GM18505 (cell line): ENCODE data around the gene PDZD4.

ENCODE experiments used
- ATAC-seq: cut with Tn5 transposase; IDR thresholded peaks from one replicate; pipeline ENCODE4 v1.9.1; 2021; ENCODE audit not compliant: unreplicated experiment
- POLR2A ChIP-seq: IDR thresholded peaks from 4 replicates; pipeline ENCODE4 v1.6.1; 2011; ENCODE audit warnings: borderline replicate concordance; ENCODE audit not compliant: insufficient read depth, insufficient read length; ENCODE audit errors: extremely low read depth

PDZD4 gene

GRCh38 chrX:153800746-153801145 is 29.6 kb downstream of the PDZD4 start:
- TF ChIP-seq POLR2A, result no peak
- no peak for ATAC-seq

GRCh38 chrX:153800177-153800722 is 30.1 kb downstream of the PDZD4 start:
- TF ChIP-seq POLR2A, result no peak

GRCh38 chrX:153799326-153799725 is 31.0 kb downstream of the PDZD4 start:
- TF ChIP-seq POLR2A, result no peak
- ATAC-seq, result no peak

More at GRCh38 chrX:153800177-153800722, 30.1 kb downstream of the PDZD4 start:
- no peak for ATAC-seq

GRCh38 chrX:153797415-153798015 is 32.8 kb downstream of the PDZD4 start:
- TF ChIP-seq POLR2A, result no peak
- ATAC-seq, result no peak

- peak; percentile 1 for ATAC-seq
- TF ChIP-seq POLR2A, result no peak
Observed at GRCh38 chrX:153794897-153795816, 35.2 kb downstream of the PDZD4 start.

GRCh38 chrX:153794018-153794896 is 36.1 kb downstream of the PDZD4 start, which contains the start of the genes IDH3G and SSR4:
TSS of gene IDH3G (minus strand) at chrX:153794375. CDS start at chrX:153794326, 49 bp downstream.
TSS of gene SSR4 (plus strand) at chrX:153794668. CDS start at chrX:153794688, 20 bp downstream.
- peak; percentile 75 for TF ChIP-seq POLR2A
- ATAC-seq, result peak; percentile 80

- no peak for TF ChIP-seq POLR2A
- no peak for ATAC-seq
Observed at GRCh38 chrX:153793291-153793690, 37.1 kb downstream of the PDZD4 start.

GRCh38 chrX:153792368-153792767 is 38.0 kb downstream of the PDZD4 start:
- no peak for ATAC-seq
- TF ChIP-seq POLR2A, result no peak

GRCh38 chrX:153791104-153791852 is 39.1 kb downstream of the PDZD4 start:
- no peak for TF ChIP-seq POLR2A
- ATAC-seq, result no peak

GRCh38 chrX:153789654-153790053 is 40.7 kb downstream of the PDZD4 start:
- no peak for TF ChIP-seq POLR2A
- ATAC-seq, result no peak

GRCh38 chrX:153786669-153787068 is 43.7 kb downstream of the PDZD4 start:
- no peak for TF ChIP-seq POLR2A
- no peak for ATAC-seq

- no peak for TF ChIP-seq POLR2A
- no peak for ATAC-seq
Observed at GRCh38 chrX:153784325-153784967, 45.9 kb downstream of the PDZD4 start.

GRCh38 chrX:153783378-153784013 is 46.8 kb downstream of the PDZD4 start:
- no peak for ATAC-seq
- no peak for TF ChIP-seq POLR2A
